Mammary epithelial cell (primary cell): ENCODE measurements around the gene SAMD15.

Experiments used
- EZH2 ChIP-seq: IDR thresholded peaks from 2 replicates; pipeline ENCODE4 v1.6.1; 2012; ENCODE audit warnings: low read length, inconsistent platforms, borderline replicate concordance
- TF ChIP-seq, protein P1 (sequence below), 2 donors: IDR thresholded peaks in 1 of 2; conservative IDR thresholded peaks in 1 of 2; 2 replicates each; pipeline ENCODE4 v1.5.1; 2011 to 2012; ENCODE audit warnings: inconsistent platforms in 2 of 2, low read length in 2 of 2, mild to moderate bottlenecking in 2 of 2, control low read depth in 1 of 2, low read depth in 1 of 2; ENCODE audit not compliant: insufficient read depth in 1 of 2; ENCODE audit errors: extremely low read depth in 1 of 2

DNA sequence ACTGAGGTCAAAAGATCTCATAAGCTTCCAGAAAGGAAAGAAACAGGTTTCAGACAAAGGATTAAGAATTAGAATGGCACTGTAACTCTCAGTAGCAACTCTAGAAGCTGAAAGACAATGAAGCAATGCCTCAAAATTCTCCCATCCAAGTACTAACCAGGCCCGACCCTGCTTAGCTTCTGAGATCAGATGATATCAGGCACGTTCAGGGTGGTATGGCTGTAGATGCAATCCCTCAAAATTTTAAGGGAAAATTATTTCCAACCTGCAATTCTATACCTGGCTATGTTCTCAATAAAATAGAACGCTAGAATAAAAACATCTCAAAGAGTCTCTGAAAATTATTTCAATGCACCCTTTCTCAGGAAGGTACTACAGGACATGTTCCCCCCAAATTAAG, 26.6 kb downstream of the SAMD15 start:
- TF ChIP-seq, protein P1, sequence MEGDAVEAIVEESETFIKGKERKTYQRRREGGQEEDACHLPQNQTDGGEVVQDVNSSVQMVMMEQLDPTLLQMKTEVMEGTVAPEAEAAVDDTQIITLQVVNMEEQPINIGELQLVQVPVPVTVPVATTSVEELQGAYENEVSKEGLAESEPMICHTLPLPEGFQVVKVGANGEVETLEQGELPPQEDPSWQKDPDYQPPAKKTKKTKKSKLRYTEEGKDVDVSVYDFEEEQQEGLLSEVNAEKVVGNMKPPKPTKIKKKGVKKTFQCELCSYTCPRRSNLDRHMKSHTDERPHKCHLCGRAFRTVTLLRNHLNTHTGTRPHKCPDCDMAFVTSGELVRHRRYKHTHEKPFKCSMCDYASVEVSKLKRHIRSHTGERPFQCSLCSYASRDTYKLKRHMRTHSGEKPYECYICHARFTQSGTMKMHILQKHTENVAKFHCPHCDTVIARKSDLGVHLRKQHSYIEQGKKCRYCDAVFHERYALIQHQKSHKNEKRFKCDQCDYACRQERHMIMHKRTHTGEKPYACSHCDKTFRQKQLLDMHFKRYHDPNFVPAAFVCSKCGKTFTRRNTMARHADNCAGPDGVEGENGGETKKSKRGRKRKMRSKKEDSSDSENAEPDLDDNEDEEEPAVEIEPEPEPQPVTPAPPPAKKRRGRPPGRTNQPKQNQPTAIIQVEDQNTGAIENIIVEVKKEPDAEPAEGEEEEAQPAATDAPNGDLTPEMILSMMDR (conservative IDR thresholded peaks at IDR 0.05 in 1 of 2, IDR thresholded peaks at IDR 0.05 in 1 of 2; ENCODE audit: extremely low read depth in 1 of 2, insufficient read depth in 1 of 2, low read depth in 1 of 2, low read length in 2 of 2): no peak
- TF ChIP-seq EZH2: no peak
